HL-60/S4 treated with phorbol 12-myristate 13-acetate at 8.2 ng/mL for 4 days and 3 days (cell line): ENCODE measurements around the gene TRIM44.
"Not testable (repeated sequence)": the region's sequence is repeated elsewhere in the genome, so short reads cannot be mapped to it uniquely, and the experiment has no call there.

ENCODE experiments used
- in situ Hi-C: fragments of 300-500 bp; cut with MboI; formaldehyde crosslinking; loops from 2 replicates; pipeline ENCODE4 v1.15.0; 2022; ENCODE audit warnings: low sequenced_read_pairs

The TRIM44 gene

DNA sequence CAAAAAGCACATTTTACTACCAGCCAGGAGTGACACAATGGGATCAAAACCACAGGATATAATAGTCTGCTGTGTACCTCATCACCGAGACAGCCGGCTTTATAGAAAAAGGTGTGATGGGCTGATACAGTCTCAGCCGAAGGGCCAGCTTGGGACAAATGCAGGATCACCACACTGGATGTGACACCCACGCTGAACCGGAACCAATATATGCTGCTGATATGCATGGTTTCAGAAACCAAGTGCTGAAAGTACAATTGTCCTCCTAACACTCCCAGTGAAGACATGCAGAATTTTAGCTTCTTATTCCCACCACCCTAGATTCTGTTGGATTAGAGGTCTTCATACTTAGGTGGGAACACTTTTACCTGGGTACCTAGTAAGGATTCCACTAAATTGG is 184.3 kb downstream of the TRIM44 start:
- in situ Hi-C loops: no loop called here

DNA sequence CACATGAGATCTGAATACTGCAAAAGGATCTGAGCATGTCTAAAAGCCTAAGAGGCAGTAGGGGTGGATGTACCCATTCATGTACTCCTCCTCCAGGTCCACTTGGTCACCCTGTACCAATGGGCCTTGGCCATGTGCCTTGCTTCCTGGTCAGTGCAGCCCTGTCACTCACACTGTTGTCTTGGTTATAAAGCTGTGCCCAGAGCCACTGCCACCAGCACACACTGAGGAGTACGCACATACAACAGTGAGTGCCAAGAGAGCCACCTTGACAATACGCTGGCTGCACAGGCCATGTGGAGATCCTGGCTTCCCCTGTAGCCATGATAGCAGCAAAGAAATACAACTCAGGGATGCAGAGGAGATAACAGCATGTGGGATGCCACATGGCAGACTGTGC is 184.9 kb downstream of the TRIM44 start:
- in situ Hi-C loops: no loop called here

DNA sequence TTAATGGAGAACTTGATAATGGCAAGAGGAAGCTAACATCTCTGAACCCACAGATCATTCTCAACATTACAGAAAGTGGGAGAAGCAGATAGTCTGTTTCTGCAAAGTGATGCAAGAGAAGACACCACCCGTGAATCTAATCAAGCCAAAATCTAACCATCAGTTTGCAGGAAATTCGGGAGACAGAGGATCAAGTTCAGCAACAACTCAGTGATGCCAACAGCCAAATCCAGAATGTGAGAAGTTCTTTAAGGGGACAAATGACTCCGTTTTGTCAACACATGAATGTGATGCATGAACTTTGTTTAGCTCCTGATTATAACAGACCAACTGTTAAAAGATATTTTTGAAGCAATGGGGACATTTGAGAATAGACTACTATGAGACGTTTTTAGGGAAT is 186.0 kb downstream of the TRIM44 start:
- in situ Hi-C loops: no loop called here

DNA sequence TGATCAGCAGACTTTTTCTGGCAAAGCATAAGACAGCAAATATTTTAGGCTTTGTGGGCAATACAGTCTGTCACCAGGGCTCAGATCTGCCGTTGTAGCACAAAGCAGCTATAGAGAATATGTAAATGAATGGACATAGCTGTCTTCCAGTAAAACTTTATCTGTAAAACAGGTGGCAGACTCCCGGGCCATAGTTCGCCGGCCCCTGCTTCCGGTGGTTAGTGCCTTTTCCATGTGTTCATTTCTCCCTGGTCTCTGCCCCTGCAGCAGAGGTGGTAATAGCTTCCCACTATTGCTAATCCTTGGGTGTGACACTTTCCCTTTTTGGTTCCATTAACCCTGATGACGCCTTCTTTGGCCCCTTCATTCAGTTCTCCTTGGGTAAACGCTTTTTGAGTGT is 187.6 kb downstream of the TRIM44 start:
- in situ Hi-C loops: no loop called here

DNA sequence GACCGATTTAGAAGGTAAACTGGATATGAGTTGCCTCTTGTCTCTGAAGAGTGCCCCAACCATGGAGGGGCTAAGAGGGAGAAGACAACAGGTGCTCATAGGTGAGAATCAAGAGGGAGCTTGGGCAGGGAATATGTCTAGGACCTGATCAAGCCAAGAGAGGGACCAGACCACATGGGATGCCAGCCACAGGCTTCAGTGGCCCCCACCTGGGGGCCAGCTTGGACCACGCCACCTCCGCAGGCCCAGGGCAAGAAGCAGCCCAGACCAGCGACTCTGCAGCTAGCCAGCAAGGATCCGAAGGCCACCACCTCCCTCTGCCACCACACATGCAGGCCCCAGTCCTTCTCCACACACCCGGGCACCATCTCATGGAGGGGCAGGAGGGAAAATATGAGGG is 188.8 kb downstream of the TRIM44 start:
- in situ Hi-C loops: no loop called here

DNA sequence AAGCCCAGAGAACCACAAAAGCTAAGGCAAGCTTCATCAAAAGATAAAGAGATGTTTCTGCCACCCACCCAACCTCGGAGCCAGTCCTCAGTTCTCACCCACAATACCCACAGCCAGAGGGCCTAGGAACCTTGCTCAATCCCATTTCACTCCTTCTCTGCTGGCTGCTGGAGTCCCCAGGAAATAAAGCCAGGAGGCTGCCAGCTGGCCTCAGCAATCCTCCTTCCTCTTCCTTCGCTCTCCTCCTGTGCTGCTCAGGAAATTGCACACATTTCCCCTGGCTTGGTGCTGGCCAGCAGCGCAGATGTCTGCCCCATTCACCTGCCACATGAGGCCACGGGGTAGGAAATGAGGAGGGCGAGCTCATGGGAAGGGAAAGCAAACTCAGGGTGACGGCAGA is 189.5 kb downstream of the TRIM44 start:
- in situ Hi-C loops: no loop called here

DNA sequence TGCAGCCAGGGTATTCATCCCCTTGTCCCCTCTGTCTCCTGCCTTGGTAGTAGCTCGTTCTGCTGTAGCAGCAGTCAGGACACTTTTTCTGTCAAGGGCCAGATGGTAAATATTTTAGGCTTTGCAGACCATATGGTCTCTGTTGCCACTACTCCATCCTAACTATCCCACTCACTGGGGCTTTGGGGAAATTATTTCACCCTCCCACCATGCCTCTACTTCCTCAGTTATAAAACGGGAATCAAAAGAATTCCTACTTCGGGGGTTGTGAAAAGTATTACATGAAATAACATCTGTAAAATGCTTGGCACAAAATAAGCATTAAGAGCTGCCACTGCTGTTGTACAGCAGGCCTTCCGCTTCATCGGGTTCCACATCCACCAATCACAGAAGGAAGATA is 191.4 kb downstream of the TRIM44 start:
- in situ Hi-C loops: no loop called here

DNA sequence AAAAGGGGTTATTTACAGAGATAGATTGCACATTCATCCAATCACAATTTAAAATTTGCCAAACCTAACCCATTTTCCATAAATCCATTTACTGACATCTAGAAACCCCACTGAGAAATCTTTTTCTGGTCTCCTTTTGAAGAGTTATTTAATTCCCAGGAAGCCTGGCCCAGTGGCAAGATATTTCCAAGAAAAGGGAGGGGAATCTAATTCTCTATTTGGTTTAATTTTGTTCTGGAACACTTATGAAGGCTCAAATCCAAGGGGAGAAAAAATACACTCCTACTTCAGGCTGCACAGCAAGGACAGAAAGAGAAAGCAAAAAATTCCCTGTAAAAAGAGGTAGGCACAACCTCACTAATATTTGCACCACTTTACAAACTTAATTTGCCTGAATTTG is 193.1 kb downstream of the TRIM44 start:
- in situ Hi-C loops: no loop called here

DNA sequence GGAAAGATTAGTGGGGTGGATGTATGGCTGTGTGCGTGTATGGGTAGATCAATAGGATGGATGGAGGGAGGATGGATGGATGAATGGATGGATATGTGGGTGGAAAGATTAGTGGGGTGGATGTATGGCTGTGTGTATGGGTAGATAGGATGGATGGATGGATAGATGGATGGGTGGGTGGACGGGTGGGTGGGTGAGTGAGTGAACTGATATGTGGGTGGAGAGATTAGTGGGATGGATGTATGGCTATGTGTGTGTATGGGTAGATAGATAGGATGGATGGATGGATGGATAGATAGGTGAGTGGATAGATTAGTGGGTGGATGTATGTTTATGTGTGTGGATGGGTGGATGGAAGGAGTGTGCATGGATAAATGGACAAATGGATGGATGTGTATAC is 193.7 kb downstream of the TRIM44 start:
- in situ Hi-C loops: no loop called here

DNA sequence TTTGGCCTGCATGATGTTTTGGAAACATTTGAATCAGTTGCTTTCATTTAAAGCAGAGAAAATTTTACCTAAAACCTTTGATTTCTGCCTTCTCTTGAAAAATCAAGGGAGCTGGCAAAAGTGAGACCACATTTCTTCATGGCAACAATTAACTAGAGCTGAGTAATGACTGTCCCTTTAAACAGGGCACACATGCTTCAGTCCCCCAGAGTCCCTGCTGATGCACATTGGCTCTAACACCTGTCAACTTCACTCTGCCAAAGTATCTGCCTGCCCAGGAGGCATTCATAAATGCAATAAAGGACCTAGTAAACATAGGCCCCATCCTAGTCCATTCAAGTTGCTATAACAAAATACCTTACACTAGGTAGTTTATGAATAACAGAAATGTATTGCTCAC is 194.2 kb downstream of the TRIM44 start:
- in situ Hi-C loops: no loop called here

DNA sequence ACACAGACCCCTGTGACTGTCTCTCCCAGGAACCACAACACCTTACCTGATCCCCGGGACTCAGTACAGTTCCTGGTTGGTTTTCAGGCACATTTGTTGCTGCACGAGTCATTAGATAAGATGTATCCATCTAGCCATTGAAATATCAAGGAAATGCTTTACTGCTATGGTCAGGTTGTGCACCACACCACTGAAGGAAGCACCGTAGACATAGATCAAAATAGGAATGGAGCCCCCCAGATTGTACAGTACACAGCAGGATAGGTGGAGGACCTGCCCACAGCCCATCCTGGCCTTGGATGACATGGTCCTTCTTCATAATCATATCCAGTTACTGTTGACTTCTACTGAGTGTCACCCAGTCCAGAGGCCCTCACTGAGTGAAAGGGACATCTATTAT is 195.3 kb downstream of the TRIM44 start:
- in situ Hi-C loops: no loop called here

DNA sequence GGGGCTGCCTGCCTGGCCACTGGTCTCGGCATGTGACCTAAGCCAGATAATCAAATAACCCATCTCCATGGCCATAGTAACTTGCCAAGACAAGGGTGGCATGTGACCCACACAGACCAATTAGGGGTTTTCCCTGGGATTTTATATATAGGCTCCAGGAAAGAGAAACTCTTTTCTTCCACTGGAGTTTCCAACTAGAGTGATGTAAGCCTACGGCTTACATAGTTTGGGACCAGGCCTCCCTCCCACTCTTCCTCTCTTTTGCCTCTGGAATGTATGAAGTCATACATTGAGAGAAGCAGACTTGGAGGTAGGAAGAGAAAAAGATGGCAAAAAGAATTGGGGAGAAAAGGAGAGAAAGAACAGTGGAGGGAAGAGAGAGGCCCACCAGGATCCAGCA is 196.7 kb downstream of the TRIM44 start:
- in situ Hi-C loops: no loop called here

DNA sequence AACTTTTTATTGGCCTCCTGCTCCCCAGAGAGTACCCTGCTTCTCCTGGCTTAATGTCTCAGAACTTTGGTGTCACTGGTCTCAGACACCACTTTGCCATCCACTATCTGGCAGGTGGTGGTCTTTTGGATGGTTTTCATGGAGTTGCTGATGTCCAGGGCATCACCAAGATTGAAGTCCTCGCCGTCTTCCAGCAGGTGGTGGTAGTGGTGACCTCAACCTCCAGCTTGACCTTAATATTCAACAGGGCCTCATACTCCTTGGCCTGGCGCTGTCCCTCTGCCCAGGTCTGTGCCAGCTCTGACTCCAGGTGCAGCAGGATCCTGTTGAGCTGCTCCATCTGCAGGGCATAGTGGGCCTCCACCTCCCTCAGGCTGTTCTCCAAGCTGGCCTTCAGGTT is 197.6 kb downstream of the TRIM44 start:
- in situ Hi-C loops: not testable (repeated sequence)

DNA sequence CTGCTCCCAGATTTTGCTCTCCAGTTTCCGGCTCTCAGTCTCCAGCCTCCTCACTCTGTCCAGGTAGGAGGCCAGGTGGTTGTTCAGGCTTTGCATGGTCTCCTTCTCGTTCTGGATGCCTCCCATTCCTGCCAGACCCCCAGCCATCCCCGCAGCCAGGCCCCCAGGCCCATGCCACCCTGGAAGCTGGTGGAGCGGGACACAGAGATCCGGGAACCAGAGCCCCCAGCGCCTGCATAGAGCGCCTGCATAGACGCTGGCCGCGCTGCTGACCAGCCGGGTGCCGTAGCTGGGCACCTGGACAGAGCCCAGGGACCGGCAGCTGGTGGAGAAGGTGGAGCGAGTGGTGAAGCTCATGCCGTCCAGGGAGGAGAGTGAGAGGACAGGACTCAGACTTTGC is 198.6 kb downstream of the TRIM44 start:
- in situ Hi-C loops: no loop called here

DNA sequence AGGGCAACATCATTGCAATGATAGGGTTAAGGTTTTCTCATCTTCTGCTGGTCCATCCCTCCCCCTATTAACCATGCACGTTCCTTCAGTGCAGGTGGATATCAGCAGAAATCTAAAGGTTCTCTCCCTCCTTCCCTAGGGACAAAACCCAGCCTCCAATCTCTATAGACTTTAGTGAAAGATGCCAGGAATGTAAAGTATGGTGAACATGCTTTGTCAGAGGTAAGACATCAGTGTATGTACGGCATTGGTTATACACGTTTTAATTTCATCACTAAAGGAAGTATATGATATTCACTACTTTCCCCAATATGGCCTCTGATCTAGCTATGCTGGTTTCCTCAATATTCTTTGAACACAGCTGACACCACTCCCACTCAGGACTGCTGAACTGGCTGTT is 200.1 kb downstream of the TRIM44 start:
- in situ Hi-C loops: no loop called here

DNA sequence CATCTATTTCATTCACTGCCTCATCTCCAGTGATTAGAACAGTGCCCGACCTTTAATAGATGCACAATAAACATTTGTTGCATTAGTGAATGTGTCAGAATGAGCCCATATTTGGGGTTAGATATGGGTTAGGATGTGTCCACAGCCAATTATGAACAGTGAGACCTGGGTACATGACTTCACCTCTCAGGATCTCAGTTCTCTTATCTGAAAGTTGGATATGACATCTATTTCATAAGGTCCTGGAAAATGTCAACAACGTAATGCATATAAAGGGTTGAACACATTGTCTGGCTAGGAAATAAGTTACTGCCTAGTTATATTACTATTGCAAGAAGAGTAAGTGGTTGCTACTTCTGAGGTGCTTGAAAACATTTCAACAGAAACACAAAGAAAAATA is 201.6 kb downstream of the TRIM44 start:
- in situ Hi-C loops: no loop called here

DNA sequence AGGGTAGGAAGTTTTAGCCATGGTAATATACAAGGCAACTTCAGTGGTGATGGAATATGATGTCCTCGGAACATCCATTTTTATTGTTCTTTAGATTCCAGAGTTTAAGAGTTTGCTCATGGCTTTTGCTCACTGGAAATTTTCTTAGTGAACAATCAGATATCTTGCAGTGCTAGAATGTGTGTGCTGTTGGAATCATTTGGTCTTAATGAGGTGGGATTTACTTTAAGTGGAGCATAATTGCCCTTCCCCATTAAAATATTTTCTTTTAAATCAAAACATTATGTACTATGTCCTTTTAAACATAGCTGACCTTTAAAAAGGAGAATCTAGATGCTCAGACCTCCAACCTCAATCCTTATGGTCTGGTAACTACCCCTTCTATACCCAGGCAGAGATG is 204.0 kb downstream of the TRIM44 start:
- in situ Hi-C loops: no loop called here
